HG02798 (cell line): ENCODE measurements around the gene FBN2.
"Not testable (repeated sequence)": the region's sequence is repeated elsewhere in the genome, so short reads cannot be mapped to it uniquely, and the experiment has no call there.

ENCODE experiments used
- ATAC-seq: cut with Tn5 transposase; IDR thresholded peaks from one replicate; pipeline ENCODE4 v1.9.1; 2021; ENCODE audit warnings: mild to moderate bottlenecking; ENCODE audit not compliant: unreplicated experiment, poor library complexity

Gene FBN2

DNA sequence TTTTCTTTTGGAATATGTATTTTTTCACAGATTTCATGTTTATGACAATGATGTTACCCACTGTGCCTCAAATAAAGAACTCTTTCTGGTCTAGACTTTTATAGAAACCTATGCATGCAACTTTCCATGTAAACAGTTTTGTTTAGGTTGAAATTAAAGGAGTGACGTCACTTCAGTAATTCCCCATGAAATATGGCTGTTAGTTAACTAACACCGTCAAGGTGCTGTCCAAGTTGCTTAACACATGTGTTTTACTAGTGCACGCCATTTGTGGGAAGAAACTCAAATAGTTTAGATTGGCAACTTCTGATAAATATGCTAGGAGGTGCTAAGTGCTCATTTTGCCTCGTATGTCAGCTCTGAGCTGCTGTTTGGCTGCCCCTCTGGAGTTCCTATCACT lies 102.2 kb downstream of the FBN2 start:
- no peak for ATAC-seq

DNA sequence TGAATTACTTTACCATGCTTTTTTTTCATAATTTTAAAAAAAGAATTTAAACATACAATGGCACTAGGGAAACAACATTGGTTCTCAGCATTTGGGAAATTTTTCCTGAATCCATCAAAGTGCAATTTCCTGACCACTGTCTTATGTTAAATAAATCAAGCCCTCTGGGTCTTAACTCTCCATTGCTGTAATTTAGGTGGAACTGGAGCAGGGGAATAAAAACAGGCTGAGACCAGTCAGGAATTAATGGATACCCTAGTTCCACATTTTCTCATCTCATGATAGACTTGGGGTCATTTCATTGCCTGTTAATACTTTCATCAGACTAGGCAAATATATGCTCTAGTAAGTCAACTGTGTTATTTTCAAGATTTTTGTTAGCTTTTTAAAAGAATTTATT lies 103.1 kb downstream of the FBN2 start:
- ATAC-seq: no peak

- no peak for ATAC-seq
Observed at GRCh38 chr5:128432913-128433440, 105.1 kb downstream of the FBN2 start.

DNA sequence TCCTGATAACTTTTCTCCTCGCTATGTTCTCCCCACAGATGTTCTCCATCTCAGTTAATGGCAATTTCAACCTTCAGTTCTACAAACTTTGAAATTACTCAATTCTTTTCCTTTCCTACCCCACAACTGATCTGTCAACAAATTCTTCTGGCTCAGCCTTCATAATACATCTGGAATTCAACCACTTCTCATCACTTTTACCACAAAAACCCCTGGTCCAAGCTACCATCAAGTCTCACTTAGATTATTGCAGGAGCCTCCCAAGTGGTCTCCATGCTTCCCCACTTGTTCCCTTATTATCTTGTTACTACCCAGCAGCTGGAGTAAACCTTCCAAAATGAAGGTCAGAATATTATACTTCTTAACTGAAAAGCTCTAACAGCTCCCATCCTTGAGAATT lies 110.1 kb downstream of the FBN2 start:
- no peak for ATAC-seq

DNA sequence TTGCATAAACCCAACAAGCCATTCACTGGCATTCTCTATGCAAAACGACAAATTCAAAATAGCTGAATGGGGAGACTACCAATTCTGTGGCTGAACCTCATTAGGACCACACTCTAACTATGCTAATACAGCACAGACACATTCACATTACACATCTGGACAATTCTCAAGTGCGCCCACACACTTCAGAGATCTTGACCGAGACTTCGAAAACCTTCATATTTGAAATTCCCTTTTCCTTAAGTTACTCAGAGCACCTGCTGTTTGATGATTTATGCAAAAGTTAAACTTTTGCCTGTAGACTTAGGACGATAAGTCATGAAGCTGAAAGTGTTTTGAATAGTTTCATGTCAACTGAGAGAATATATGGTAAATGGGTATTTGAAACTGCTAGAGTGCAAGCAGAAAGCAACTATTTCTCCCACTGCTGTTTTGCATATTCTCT lies 111.9 kb downstream of the FBN2 start:
- peak; percentile 96 for ATAC-seq

- no peak for ATAC-seq
Observed at GRCh38 chr5:128424646-128425045, 113.4 kb downstream of the FBN2 start.

- ATAC-seq: no peak
Observed at GRCh38 chr5:128422612-128423011, 115.4 kb downstream of the FBN2 start.

DNA sequence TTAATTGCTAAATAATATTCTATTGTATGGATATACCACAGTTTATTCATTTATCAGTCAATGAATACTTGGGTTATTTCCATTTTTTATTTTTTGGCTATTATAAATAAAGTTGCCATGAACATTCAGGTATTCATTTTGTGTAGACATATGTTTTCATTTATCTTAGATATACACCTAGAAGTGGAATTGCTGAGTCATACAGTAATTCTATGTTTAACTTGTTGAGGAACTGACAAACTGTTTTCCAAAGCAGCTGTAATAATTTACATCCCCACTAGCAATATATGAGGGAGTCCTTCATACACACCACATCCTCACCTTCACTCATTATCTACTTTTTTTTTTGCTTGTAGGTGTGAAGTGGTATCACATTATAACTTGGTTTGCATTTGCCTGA lies 123.6 kb downstream of the FBN2 start:
- no peak for ATAC-seq

DNA sequence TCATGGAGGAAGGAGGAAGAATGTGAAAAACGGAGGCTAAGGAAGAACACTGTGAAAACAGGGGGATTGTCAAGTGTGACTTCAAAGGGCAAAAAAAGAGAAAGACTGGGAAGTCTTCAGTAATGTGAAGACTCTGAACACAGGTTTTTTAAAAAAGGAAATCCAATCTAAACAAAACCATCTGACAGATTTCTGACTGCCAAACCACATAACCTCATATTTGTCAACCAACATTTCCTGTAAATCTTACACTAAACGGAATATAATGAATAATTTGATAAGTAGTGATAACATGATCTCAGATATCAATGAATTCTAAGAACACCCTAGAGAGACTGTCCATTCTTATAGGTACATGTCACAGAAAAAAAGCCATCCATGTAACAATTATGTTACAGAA lies 124.7 kb downstream of the FBN2 start:
- ATAC-seq: no peak

DNA sequence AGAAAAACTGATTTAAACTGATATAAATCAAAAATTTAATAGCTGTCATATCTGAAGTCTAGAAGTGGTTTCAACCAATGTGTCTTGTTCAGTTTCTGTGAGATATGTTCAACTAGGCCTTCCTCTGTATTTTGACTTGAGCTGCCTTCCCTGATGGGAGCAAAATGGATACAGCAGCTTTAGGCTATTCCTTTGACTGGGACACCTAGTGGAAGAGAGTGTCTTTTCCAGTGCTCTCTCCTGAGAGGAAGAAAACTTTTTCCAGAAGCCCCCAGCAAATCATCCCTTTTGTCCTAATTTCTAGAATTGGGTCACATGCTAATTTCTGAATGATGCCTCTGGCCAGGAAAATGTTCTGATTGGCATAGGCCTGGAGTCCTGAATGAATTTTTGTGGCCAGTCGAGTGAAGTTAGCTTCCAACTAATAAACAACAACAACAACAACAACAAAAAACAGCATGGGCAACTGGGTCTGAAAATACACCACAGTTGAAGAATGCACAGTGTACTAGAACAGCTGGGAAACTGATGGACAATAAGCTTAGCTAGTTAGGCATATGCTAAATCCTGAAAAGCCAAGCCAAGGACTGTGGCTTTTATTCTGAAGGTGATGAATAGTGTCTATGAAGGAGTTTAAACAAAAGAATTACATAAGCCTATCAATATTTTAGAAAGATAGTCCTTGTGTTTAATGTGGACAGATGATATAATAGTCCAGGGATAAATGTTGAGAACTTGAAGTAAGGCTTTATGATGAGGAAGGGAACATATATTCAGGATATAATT lies 125.7 kb downstream of the FBN2 start:
- ATAC-seq: no peak

- ATAC-seq: no peak
Observed at GRCh38 chr5:128409166-128409800, 128.8 kb downstream of the FBN2 start.

DNA sequence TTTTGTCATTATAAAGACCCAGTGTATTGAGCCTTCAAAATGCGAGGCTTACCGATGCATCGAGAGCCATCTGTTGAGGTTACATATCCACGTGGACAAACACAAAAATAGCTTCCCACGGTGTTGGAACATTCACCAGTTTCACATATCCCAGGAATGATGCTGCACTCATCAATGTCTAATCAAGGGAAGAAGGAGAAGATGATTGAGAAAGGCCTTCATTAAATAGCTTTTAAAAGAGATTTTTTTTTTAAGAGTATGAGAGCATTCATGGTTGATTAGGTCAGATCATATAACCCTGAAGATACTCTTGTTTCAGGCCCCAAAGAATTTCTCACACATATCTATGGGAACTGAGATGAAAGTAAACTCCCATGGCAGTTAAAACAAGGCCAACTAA lies 129.4 kb downstream of the FBN2 start:
- no peak for ATAC-seq

- ATAC-seq: no peak
Observed at GRCh38 chr5:128407944-128408343, 130.1 kb downstream of the FBN2 start.

DNA sequence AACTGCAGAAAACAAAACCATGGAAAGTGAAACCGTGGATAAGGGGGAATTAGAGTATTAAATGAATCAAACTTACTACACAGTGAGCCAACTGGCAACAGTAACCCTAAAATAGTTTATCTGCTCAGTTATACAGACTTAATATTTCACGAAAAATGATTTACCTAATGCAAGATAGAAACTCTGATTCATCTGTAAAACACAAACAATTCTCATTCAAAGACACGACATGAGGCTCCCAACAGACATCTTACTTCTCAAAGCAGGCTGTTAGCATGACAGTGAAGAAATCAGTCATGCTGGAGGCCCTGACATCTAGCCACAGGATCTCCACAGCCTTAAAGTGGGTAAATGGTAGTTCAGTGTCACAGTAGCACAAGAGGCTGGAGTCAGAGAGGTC lies 131.2 kb downstream of the FBN2 start:
- ATAC-seq: no peak

- no peak for ATAC-seq
Observed at GRCh38 chr5:128405159-128405558, 132.9 kb downstream of the FBN2 start.

- ATAC-seq: no peak
Observed at GRCh38 chr5:128403333-128403732, 134.7 kb downstream of the FBN2 start.

- ATAC-seq: no peak
Observed at GRCh38 chr5:128402506-128402905, 135.5 kb downstream of the FBN2 start.

DNA sequence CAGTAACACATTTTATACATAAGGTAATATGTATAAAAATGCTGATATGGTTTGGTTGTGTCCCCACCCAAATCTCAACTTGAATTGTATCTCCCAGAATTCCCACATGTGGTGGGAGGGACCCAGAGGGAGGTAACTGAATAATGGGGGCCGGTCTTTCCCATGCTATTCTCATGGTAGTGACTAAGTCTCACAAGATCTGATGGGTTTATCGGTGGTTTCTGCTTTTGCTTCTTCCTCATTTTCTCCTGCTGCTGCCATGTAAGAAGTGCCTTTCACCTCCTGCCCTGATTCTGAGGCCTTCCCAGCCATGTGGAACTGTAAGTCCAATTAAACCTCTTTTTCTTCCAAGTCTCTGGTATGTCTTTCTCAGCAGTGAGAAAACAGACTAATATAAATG lies 137.3 kb downstream of the FBN2 start:
- not testable (repeated sequence) for ATAC-seq

DNA sequence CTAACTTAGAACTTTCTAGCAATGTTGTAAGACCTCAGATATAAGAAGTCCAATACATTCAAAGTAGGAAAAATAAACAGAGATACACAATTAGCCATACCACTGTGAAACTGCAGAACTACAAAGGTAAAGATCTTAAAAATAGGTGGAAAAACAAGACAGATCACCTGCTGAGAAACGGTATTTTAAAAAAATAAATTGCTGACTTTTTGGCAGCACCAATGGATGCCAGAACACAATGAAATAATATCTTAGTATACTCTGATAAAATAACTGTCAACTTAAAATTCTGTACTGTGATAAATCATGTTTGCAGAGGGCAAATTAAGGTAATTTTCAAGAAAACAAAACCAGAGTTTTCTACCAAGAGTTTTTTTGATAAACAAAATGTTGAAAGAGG lies 138.9 kb downstream of the FBN2 start:
- no peak for ATAC-seq

DNA sequence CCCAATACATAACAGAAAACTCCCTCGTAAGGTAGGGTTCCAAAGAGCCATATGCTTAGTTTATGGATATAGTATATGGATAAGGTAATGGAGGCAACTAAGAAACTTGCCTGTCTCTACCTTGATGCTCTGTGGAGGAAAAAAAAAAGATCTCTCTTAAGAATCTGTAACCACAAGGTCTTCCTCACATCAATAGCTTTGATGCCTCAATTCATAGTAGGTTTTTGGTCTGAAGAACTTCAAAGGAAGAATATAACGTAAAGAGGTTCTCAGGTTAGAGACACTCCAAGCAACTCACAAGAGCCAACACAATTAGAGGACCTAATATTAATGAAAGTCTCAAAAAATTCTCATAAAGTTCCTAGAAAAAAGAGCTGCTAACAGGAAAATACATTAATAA lies 140.2 kb downstream of the FBN2 start:
- ATAC-seq: no peak

DNA sequence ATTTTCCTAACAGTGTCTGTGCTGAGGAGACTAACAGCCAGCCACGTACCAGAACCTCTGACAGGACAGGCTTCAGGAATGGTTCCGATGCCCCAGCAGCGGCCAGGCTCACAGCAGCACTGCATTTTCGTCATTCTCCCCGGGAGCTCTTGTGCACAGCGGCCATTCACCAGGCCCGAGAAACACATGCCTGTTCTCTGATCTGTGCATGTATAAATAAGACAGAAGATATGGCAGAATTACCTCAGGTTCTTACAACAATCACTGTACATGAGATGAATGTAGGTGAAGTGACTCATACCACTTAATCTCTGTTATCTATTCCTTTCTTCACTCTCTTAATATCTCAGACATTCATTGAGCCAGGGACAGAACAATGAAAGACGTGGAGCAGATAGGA lies 143.0 kb downstream of the FBN2 start:
- no peak for ATAC-seq

DNA sequence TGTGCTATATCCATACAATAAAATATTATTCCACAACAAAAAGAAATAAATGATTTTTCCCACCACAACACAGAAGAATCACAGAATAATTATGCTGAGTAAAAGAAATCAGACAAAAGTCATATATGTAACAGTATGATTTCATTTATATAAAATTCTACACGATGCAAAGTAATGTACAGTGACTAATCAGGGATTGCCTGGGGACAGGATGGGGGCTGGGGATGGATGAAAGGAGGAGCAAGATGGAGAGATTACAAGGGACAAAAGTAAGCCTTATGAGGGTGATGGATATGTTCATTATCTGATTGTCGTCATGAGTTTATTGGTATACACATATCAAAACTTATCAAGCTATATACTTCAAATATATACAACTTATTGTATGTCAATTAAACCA lies 154.0 kb downstream of the FBN2 start:
- no peak for ATAC-seq
